Stromal cell of bone marrow (primary cell): ENCODE measurements around the gene SRSF7.
A peak's percentile ranks its signal among the peaks of the same experiment; 100 is the strongest.
"Not testable (repeated sequence)": the region's sequence is repeated elsewhere in the genome, so short reads cannot be mapped to it uniquely, and the experiment has no call there.

Experiments
- DNase-seq: peaks from one replicate; pipeline ENCODE4 v3.0.0-alpha.2; 2012; ENCODE audit warnings: low read depth

SRSF7 gene

GRCh38 chr2:38754049-38754448 is 2.9 kb upstream of the SRSF7 start:
- DNase-seq, result no peak

- DNase-seq, result no peak
These were observed 642 bp upstream of the SRSF7 start for GRCh38 chr2:38751596-38752410.

DNA sequence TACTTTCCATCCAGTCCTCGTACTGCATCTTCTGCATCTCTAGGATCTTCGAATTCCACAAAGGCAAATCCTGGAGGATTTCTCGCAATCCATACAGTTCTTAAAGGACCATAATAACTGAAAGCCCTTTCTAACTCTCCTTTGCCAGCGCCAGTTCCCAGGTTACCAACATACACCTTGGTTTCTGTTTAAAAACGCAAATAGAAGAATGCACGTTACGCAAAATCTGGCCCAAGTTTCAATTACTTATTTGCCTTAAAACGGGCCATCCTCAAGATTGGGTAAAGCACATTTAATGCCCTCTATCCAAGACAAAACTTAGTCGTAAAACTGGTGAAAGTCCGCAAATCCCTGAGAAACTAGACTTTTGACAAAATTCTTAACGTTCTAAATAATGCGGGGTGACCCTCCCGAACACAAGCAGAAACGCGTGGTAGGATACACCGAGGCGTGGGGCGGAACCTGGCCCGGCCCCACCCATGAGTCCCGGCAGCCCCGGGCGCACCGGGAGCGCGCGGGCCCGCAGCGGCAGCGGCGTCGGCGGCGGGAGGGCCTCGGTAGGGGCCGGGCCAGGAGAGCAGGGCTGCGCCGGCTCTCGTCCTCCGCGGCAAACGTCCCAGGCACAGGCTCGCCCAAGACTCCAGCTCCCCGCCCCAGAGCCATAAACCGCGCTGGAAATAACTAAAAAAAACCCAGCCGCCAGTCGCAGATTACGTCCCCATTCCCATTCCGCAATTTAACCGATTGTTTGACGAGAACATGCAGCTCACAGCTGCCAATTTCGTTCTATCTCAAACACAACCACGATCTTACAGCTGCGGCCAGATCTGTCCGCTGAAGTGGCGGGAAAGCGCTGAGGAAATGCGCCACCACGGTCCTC is 910 bp downstream of the SRSF7 start:
- DNase-seq, result peak; percentile 27

GRCh38 chr2:38748943-38749804 is 2.0 kb downstream of the SRSF7 start:
- DNase-seq, result no peak

DNA sequence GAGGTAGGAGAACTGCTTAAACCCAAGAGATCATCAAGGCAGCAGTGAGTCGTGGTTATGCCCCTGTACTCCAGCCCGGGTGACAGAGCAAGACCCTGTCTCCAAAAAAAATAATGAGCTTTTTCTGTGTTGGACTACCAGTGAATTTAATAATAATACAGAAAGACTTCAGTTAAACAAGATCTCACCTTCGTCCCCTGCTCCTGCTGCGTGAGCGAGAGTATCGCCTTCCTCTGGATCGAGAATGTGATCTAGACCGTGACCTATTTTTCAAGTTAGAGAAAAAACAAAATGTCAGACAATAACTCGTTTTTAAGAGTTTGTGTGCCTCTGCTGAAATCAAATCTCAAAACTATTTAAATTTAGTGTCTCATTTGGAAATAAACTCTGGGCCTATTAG is 2.8 kb downstream of the SRSF7 start:
- DNase-seq, result no peak

DNA sequence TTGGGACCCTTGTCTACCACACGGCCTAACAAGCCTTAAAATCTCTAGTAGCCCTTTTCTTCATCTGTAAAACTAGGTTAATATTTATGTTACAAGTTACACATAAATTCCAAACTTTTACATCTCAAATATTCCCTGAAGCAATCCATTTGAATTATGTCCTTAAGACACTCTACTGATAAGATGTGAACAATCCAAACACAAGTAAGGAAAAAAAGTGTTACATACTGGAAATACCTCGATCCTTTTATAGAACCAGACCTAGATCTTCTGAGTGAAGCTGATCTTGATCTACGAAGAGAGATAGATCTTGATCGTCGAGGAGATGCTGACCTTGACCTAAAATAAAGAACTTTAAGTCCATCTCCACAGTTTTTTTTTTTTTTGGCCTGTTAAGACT is 3.3 kb downstream of the SRSF7 start:
- DNase-seq, result no peak

DNA sequence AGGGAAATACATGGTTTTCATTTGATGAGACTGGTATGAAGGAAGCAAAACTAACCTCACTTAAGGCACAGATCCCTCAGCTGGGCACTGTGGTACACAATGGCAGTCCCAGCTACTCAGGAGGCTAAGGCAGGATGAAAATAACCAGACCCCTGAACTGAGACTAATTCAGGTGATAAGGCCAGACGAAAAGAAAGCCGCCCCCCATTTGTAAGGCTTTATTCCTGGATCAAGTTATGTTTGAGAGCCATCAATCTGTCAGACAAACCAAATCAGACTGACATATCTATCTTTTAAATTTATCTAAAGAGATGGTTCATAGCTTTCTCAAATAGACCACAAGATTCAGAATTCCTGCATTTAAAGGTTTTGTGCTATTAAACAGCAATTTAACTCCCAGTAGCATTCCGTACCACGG is 4.1 kb downstream of the SRSF7 start:
- no peak for DNase-seq

GRCh38 chr2:38745267-38745666 is 5.9 kb downstream of the SRSF7 start:
- no peak for DNase-seq

DNA sequence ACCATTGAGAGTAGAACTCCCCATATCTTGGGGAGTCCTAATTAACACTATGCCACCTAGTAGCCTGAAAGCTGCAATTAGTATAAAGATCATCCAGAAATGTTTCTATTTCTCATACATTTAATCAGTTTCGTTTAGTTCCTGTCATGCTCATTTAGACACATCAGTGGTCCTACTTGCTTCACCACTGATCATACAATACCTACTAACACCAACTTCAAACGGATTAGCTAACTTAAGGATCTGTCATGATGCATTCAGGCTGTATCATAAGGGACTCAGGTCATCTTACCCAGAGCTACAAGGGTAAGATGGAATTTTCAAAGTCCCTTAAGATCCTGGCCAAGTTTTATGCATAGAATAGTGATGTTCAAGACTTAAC is 6.8 kb downstream of the SRSF7 start:
- no peak for DNase-seq

DNA sequence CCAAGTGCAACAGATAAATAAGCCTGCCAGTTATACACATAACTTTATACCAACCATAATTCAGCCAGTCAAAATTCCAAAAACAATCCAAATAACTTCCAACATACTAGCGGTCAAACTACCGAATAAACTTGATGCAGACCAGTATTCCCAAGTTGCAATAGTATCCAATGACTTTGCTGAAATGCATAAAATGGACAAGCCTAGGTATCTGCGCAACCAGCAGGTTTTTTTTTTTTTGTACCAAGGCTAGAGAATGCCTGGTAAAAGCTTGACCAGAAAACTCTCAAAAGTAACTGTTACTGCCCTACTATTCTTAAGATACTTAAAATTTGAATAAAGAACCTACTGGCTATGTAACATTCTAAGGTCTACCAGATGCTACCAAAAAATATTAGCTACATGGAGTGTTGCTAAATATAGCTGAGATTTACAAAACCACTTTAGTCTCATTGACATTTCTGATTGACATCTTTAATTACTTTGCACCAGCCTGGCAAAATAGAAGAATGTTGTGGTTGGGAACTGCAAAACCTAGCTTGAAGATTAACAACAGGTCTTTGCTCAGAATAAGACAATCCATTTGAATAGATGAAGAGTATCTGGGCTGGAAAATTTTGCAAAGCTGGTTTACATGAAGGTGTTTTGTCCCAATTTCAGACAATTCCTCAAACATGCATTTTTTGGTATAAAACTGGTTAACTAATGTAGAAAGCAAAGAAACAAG is 7.3 kb downstream of the SRSF7 start:
- DNase-seq, result no peak

GRCh38 chr2:38742797-38743559 is 8.2 kb downstream of the SRSF7 start:
- DNase-seq, result no peak

- peak; percentile 35 for DNase-seq
These were observed 10.1 kb downstream of the SRSF7 start for GRCh38 chr2:38740851-38741731.

GRCh38 chr2:38739524-38739923 is 11.6 kb downstream of the SRSF7 start:
- DNase-seq, result no peak

- no peak for DNase-seq
These were observed 13.2 kb downstream of the SRSF7 start for GRCh38 chr2:38737925-38738324.

- DNase-seq, result not testable (repeated sequence)
These were observed 14.0 kb downstream of the SRSF7 start for GRCh38 chr2:38737000-38737698.

DNA sequence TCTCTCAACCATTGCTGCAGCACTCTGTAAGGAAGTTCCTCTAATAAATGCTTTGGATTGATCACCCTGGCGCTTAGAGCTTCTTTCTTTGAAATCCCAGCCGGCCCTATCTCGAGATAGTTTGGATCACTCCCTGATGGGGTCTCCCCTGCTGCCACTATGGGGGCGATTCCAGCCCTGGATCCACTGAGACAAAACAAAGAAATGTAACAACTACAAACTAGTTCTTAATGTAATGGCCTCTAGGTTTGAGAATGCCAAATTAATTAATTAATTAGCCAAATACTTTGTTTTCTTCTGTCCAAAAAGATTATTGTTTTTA is 15.2 kb downstream of the SRSF7 start:
- DNase-seq, result no peak

DNA sequence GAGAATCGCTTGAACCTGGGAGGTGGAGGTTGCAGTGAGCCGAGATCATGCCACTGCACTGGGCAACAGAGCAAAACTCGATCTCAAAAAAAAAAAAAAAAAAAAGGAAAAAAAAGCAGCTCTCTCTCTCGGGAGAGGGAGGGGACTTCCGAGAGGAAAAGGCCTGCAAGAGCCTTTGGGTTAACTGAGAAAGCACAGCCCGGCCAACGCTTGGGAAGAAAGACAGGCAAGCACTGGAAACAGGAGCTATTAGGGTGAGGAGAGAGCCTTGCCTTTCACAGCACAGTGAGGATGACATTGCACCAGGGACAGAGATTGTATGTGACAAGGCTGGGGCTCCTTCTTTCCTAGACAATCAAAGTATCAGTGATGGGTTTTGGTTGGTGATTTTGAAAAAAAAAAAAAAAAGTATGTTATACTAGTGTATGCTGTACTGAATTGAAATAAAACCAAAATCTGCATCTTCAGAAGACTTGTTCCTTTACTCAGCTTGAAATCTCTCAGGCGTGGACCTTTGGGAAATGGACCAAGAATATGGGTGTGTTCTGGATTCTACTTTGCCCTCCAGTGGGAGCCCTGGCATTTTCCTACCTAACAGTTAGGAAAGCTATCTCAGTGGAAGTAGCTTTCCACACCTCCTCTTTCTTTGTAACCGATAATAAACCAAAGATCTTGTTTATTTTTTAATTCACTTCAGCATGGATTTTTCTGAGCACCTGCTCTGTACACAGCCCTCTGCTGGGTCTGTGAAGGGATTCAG is 16.7 kb downstream of the SRSF7 start:
- DNase-seq, result no peak

- DNase-seq, result no peak
These were observed 17.7 kb downstream of the SRSF7 start for GRCh38 chr2:38733300-38733971.
